NOMO-1 treated with dmso at 0.1 percent for 144 hours (cell line): ENCODE results near the gene PHF24.
"Not testable (repeated sequence)": the region's sequence is repeated elsewhere in the genome, so short reads cannot be mapped to it uniquely, and the experiment has no call there.

Source experiments
- DNase-seq: peaks from one replicate; lab custom pipeline; 2025; ENCODE audit not compliant: unreplicated experiment; lab: John Stamatoyannopoulos, UW

Gene PHF24

GRCh38 chr9:34996181-34996904 is 38.3 kb downstream of the PHF24 start:
- no peak for DNase-seq

GRCh38 chr9:34996905-34997279 is 38.8 kb downstream of the PHF24 start:
- no peak for DNase-seq

- no peak for DNase-seq
Observed at GRCh38 chr9:34997379-34997781, 39.3 kb downstream of the PHF24 start.

- no peak for DNase-seq
Observed at GRCh38 chr9:34998266-34998665, 40.2 kb downstream of the PHF24 start.

- DNase-seq, result no peak
Observed at GRCh38 chr9:34999576-34999975, 41.5 kb downstream of the PHF24 start.

GRCh38 chr9:35000535-35001284 is 42.6 kb downstream of the PHF24 start:
- no peak for DNase-seq

GRCh38 chr9:35001285-35001677 is 43.2 kb downstream of the PHF24 start:
- no peak for DNase-seq

GRCh38 chr9:35001803-35002502 is 43.9 kb downstream of the PHF24 start:
- DNase-seq, result no peak

GRCh38 chr9:35002623-35003022 is 44.5 kb downstream of the PHF24 start:
- no peak for DNase-seq

GRCh38 chr9:35004299-35004698 is 46.2 kb downstream of the PHF24 start:
- DNase-seq, result not testable (repeated sequence)

- DNase-seq, result no peak
Observed at GRCh38 chr9:35010351-35010958, 52.4 kb downstream of the PHF24 start.

- no peak for DNase-seq
Observed at GRCh38 chr9:35014517-35014916, 56.4 kb downstream of the PHF24 start.

- peak; percentile 83 for DNase-seq
Observed at GRCh38 chr9:35023443-35023842, 65.4 kb downstream of the PHF24 start.

- DNase-seq, result no peak
Observed at GRCh38 chr9:35026671-35027070, 68.6 kb downstream of the PHF24 start.

- DNase-seq, result no peak
Observed at GRCh38 chr9:35027374-35027773, 69.3 kb downstream of the PHF24 start.

- DNase-seq, result no peak
Observed at GRCh38 chr9:35027860-35028259, 69.8 kb downstream of the PHF24 start.

GRCh38 chr9:35028341-35028740 is 70.3 kb downstream of the PHF24 start:
- DNase-seq, result no peak

- DNase-seq, result no peak
Observed at GRCh38 chr9:35029241-35029640, 71.2 kb downstream of the PHF24 start.

GRCh38 chr9:35029852-35030251 is 71.8 kb downstream of the PHF24 start:
- DNase-seq, result no peak
